HL-60/S4 treated with phorbol 12-myristate 13-acetate at 8.2 ng/mL for 4 days and 3 days (cell line): Measurements from ENCODE around the gene LRRC52.

Source experiments
- in situ Hi-C: fragments of 300-500 bp; cut with MboI; formaldehyde crosslinking; loops from 2 replicates; pipeline ENCODE4 v1.15.0; 2022; ENCODE audit warnings: low sequenced_read_pairs

LRRC52 gene

DNA sequence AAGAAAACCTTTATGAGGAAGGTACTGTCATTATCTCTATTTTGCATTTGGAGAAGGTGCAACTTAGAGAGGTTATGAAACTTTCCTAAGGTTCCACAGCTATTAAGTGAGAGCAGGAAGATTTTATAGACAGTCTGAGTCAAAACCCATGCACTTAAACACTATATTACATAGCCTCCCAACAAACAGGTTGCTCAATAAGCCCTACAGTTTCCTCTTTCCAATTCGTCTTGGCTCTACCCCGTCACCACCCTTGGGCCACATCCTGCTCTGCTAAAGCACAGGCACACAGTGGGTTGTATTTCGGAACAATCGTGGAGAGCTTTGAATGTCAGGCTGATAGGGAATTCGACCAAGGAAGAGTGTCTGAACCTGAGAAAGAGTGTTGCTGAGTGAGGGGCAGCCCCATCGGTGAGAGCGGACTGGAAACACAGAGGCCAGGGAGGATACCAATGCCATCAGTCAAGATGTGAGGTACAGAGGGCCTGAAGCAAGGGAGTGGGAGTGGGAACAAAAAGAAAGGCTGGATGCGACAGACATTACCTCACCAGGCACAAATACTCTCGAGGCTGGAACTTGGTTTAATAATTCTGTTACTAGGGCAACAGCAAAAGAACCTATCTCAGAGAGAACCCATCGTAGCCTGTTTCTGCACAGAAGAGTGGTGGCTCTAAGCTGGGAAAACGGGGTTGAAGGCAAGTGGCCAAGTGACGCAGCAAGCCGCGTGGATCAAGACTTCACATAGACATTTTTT lies 6.3 kb upstream of the LRRC52 start:
- in situ Hi-C loops, result no loop called here

DNA sequence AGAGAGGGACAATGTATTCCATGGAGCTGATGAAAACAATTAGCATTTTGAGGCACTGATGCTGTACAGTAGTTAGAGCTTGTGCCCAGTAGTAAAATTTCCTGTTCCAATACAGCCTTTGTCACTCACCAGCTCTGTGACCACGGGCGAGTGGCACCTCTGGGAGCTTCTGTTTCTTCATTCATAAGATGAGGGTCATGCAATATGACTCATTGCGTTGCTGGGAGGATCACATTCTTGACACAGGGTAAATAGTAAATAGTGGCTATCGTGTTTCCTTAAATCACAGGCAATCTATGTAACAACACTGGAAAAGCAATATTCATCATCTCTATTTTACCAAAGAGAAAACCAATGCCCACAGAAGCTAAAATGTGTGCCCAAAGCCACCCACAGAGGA lies 4.5 kb upstream of the LRRC52 start:
- in situ Hi-C loops, result no loop called here

DNA sequence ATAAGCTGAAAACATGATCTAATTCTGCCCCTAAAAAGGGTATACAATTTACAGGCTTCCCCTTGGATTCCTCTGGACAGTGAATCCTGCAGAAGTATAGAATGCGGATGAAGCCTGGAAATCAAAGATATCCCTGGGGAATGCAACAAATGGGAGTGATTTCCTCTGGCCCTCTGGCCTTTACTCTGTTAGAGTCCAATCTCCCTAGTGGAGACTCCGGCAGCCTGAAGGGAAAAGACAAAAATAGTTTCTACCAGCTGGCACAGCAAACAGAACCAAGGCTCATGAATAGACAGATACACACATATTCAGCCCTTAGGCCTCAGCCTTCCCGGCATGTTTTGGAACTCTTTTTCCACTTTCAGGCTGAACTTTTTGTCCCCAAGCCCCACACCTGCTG lies 3.9 kb upstream of the LRRC52 start:
- in situ Hi-C loops, result no loop called here

DNA sequence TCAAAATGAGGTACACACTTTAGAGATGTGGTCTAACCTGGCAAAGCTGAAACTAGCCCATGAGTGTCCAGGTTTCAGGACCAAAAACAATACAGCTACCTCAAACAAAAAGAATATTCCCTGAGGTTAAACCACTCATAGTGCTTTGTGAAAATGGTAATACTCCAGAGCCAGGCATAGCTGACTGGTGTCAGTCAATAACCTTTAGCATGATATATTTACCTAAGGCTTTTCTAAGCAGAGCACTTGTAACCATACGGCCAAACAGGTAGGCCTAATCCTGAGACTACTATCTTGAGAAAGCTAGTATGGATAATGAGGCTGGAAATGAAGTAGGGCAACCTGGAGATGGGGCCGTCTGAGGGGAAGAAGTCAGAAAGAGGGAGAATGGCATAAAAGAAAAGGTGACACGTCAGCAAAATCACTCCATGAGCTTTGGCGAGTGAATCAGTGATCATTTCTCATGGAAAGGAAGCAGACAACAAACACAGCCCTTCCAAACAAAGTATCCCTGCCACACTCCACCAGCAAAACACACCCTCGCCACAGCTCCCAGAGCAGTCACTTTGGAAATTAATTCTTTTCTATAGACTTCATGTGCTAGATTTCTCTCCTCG lies 1.7 kb upstream of the LRRC52 start:
- in situ Hi-C loops, result no loop called here

DNA sequence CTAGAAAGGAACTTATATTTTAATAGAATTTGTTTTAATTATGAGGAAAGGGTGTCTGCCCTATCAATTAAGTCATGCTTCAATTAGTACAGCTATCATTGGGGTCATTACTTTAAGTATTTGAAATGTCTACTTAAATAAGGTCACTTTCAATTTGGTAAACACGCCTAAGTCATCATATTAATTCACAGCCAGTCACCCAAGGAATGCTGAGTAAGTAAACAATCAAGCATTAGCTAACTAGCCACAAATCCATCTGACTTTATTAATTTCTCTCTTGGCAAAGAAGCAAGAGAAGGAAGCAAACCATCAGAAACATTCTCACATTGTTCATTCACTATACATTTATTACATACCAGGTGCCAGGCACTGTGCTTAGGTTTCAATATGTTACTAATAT lies 1.2 kb upstream of the LRRC52 start:
- in situ Hi-C loops, result no loop called here

DNA sequence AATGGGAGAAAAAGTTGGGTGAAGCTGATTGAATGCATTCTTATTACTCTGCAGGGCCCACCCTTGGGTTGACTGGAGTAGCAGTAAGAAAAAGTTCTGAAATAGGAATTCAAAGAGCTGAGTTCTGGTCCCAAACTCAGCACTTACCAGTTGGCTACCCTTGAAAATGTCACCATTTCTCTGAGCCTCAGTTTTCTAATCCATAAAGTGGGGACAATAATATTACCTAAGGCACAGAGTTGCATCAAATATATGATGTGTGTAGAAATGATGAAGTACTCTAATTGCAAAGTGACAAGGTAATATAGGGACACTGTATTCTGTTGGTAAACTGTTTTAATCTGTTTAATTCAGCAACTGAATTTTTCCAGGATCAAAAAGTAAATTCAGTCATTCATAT lies 1.2 kb downstream of the LRRC52 start:
- in situ Hi-C loops, result no loop called here

DNA sequence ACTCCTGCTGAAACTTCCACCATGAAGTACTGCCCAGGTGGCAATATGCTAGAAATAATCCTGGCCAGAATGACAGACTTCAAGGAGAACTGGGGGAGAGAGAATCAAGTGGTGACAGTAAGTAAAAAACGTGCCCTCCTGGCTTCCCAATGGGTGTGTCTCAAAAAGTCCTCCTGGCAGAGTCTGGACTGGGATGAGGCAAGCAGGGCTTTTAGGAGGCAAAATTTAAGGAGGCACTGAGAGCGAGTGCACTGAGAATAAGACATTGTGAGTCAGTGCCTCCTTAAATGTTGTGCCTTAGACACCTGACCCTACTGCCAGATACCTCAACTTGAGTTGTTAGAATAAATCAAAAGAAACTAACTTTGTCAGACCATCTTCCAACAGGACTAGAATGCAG lies 2.2 kb downstream of the LRRC52 start:
- in situ Hi-C loops, result no loop called here

DNA sequence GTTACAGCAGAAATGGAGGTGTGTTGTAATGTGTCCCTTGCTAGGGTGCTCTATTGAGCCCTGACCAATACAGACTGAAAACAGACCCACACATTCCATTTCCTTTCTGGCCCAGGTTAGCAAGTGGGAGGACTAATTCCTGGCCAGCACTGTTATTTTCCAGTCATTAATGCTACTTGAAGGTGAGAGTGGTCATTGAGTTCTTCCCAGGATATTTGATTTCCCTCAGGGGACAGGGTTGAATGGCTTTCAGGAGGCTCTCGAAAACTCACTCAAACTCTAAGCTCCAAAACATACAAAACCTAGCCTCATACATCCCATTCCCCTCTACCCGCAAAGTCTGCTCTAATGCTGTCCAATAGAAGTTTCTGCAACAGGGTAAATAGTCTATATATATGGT lies 6.2 kb downstream of the LRRC52 start:
- in situ Hi-C loops, result no loop called here

DNA sequence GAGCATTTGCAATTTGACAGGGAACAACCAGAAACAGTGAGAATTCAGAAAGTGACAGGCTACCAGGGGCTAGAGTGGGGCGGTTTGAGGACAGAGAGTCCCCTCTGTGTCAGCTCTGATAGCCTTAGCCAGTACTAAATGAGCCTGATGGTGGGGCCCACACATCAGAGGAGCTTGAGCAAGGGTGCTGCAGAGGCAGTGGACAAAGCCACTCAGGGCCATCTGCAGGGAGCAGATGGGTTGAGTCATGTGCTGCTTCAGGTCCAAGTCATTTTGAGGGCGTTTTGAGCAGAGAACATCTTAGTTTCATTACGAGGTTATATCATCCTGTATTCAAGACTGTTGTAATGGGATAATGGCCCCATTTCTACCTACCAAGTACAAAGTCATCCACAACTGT lies 7.7 kb downstream of the LRRC52 start:
- in situ Hi-C loops, result no loop called here

DNA sequence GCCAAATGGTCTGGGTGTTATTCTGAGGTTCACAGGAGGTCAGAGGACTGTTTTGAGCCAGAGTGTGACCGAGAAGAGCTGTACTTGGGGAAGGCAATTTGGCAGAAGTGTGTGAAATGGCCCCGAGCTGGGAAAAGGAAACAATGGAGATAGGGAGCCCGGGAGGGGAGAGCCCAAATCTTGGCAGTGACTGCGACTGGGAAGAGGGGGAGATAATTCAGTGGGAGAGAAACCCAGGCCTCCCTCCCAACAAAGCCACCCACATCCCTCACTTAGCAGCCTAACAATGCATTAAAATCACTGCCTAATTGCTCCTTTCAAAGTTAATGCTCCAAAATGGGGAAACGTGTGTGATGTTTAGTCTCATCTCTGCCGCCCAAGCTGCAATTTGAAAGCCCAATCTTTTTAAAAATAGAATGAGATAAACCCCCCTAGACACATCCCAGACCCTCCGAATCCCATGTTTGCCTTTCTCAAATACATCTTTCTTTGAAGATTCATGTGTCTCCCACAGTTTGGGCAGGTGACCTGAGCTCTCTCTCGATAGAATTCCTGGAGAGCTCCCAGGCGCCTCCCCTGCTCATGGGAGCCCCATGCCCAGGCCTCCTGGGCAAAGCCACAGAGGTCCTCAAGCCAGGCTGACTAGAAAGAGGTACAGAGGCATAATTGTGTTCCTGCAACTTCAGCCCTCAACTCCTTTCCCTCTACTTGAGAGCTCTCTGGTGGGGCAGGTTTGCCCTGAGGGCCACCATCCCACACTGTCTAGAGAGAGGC lies 17.3 kb downstream of the LRRC52 start:
- in situ Hi-C loops, result no loop called here

DNA sequence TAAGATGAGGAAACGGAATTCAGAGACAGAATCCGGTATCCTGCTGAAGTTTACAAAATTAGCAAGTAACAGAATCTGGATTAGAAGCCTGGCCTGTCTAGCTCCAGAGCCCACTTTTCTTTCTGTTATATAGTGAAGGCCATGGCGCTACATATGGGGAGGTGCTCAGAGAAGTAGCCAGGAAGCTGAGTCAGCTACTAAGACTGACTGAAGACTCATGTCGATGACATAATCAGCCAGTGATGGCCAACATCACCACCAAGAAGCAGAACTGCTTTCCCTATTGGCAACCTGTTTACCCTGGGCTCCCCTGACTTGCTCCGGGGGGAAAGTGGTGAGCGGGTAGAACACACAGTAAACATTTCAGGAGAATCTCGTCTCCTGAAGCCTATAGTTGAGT lies 18.8 kb downstream of the LRRC52 start:
- in situ Hi-C loops, result no loop called here

DNA sequence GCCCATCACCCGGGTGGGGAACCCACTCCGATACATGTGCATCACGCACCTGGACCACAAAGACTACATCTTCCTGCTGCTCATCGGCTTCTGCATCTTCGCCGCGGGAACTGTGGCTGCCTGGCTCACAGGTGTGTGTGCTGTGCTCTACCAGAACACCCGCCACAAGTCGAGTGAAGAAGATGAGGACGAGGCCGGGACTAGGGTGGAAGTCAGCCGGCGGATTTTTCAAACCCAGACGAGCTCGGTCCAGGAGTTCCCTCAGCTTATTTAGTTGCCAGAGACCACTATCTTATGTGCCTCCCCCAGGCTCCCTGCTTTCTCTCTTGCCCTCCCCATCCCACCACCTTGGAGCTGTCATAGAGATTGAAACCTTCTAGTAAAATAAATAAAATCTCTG lies 19.8 kb downstream of the LRRC52 start:
- in situ Hi-C loops, result no loop called here

DNA sequence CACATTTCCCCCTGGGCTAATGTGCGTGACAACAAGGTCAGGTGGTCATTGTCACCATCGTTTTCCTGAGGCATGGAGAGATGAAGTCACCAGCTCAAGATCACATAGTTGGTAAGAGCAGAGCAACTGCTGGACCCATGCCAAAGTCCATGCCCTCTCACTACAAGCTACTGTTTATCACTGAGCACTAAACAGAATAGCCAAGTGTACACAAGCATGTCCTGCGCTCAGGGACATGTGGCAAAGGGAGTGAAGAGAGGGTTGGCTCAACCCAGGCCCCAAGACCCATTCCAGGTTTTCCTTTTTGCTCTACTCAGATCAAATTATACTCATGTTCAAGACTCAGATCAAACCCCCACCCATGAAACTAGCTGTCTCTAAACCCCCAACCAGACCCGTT lies 20.8 kb downstream of the LRRC52 start:
- in situ Hi-C loops, result no loop called here

DNA sequence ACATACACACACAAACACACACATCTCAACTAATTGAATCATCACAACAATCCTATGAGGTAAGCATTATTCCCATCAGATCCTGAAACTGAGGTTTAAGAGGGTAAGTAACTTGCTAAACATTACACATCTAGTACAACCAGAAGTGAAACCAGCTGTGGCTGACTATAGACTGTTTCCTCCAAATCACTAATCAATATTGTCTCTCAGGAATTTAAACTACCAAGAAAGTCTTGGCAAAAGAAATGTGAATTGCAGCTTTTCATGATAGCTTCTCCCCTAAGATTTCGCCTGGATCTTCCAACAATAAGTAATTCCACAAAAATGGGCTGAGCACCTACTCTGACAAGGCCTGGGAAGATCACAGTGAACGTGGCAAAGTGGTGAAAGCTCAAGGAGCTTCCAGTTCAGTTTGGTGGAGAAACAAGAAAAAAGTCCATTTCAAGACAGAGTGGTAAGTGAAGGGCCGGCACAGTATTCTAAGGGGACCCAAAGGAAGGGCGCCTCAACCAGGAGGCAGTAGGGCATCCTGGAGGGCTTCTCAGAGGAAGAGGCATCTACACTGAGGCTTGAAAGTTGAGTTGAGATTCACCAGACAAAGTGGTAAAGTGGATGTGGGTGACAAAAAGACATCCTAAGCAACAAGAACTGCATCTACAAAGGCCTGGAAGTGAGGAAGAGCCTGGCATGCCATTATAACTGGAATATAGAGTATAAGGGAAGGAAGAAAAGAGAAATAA lies 22.1 kb downstream of the LRRC52 start:
- in situ Hi-C loops, result no loop called here

DNA sequence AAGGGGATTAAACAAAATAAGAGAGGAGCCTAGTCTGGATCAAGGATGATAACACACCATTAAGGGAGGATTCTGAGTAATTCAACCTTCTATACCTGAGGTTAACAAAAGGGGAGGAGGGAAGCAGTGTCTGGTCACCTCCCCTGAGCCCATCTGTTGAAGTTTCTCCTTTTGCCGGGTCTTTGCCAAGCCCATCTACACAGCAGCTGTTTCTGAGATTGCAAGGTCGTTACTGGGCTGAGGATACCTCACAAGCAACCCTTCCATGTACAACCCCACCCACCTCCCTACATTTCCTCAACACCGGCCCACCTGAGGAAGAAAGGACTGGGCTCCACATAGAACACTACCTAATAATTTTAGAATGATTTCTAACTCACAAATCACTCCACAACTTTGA lies 26.3 kb downstream of the LRRC52 start:
- in situ Hi-C loops, result no loop called here

DNA sequence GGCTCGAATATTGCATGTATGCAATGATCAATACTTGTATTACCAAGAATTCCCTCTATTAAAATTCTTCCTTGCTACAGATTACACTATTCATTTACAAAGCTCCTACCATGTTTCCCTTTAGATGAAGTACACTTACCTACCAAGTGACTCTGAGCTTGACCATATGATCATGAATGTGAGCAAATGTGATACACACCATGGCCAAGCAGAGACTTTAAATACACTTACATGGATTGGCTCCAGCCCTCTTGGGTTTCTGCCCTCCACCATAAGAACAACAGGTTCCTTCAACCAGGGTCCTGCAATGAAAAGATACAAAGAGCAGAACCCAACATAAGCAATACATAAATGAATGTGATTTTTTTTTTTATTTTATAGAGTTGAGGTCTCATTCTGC lies 30.0 kb downstream of the LRRC52 start:
- in situ Hi-C loops, result no loop called here

DNA sequence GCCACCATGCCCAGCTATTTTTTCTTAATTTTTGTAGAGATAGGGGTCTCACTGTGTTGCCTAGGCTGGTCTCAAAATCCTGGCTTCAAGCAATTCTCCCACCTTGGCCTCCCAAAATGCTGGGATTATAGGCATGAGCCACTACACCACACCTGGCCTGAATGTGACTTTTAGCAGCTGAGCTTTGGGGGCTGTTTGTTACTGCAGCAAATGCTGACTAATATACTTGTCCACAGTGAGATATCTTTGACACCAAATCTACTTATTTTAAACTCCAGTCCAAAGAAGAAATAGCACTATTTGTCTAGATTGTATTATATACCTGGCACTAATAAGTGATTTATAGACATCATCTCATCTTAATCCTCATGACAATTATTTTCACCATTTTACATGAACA lies 30.5 kb downstream of the LRRC52 start:
- in situ Hi-C loops, result no loop called here

DNA sequence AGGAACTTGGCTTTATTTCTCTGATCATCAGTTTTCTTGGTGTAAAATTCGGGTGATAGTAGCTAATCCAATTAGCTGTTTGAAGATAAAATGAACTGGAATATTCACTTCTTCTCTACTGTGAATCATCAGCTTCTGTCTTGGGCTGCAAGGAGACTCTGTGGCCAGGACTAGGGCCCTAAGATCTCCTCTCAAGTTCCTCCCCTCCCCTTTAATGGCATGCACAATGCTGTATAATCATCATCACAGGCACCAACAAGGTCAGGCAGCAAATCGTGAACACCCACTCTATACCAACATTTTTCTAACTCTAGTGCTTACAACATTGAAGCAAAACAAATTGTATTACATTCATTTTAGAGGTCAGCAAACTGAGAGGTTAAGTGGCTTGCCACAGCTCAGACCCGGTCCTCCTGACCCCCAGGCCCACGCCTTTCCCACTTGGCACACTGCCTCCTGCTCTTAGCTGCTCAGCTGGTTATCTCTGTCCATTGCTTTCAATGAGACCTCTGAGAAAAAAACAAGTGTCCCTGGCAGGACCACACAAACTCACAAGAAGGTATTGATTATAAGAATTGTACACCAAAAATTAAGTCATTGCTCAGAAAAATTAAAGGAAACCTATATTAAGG lies 31.8 kb downstream of the LRRC52 start:
- in situ Hi-C loops, result no loop called here

DNA sequence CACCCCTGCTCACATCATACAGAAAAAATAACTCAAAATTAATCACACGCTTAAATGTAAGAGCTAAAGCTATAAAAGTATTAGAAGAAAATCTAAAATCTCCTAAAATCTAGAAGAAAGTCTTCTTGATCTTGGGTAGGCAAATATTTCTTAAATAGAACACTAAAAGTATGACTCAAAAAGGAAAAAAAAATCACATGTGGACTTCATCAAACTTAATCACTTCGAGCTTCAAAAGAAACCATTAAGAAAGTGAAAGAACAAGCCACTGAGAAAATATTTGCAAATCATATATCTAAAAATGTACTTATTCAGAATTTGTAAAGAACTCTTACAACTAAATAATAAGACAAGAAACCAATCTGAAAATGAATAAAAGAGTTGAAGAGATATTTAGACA lies 32.7 kb downstream of the LRRC52 start:
- in situ Hi-C loops, result no loop called here

DNA sequence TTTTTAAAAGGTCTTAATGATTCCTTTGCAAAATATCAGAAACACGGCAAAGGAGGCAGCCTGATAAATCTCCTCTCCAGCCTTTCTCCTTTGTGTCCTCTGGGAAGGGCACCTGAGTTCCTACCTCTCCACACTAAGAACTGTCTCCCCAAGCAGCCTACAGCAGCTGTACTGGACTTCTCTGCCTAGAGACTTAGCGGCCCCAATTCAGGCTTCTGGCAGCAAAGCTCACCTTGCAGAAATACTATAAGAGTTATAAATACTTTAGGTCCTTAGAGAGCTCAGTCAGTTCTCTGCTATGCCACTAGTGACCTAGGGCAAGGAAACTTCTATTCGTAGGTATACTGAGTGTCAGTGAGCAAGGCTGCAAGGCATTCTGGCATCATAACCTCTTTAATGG lies 33.9 kb downstream of the LRRC52 start:
- in situ Hi-C loops, result no loop called here
